ENCODE measurements around the gene MYT1. TPM values are rescaled to one million over a fixed set of nuclear protein-coding genes. Genes with fewer than 3 reads are reported as not detected.
"Not testable (repeated sequence)": the region's sequence is repeated elsewhere in the genome, so short reads cannot be mapped to it uniquely, and the experiment has no call there.

The MYT1 gene
- total RNA-seq, 1 experiment from 2014 or later = 5.8 TPM

GRCh38 chr20:64229507-64230061 is 65.3 kb downstream of the MYT1 start:
- no peak for DNase-seq (ENCODE audit: low spot score)

DNA sequence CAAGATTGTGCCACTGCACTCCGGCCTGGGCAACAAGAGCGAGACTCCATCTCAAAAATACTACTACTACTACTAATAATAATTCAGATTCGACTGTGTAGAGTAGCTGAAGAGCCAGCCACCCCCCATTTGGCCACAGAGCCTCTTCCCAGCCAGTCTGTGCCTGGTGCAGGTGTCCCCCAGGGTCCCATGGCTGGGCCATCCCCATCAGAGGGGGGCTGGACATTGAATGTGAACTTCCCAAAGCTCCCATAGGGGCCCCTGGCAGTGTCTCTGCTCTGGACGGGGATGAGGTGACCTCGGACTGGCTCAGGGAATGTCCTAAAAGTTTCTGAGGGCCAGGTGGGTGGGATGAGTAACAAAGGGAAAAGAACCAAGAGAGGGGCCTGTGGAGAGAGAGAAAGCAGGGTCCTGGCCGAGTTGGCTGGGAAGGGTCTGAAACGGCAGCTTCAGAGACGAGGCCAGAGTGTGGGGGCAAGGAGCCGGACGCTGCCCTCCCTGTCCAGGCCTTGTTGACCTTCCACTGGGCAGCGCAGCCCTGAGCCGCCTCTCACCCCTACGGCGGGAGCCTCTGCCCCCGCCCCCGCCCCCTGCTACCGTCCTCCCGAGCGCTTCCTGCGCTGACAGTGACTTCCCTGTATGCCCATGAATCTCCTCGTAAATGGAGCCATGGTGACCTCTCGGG is 66.4 kb downstream of the MYT1 start:
- no peak for DNase-seq (ENCODE audit: low spot score)

DNA sequence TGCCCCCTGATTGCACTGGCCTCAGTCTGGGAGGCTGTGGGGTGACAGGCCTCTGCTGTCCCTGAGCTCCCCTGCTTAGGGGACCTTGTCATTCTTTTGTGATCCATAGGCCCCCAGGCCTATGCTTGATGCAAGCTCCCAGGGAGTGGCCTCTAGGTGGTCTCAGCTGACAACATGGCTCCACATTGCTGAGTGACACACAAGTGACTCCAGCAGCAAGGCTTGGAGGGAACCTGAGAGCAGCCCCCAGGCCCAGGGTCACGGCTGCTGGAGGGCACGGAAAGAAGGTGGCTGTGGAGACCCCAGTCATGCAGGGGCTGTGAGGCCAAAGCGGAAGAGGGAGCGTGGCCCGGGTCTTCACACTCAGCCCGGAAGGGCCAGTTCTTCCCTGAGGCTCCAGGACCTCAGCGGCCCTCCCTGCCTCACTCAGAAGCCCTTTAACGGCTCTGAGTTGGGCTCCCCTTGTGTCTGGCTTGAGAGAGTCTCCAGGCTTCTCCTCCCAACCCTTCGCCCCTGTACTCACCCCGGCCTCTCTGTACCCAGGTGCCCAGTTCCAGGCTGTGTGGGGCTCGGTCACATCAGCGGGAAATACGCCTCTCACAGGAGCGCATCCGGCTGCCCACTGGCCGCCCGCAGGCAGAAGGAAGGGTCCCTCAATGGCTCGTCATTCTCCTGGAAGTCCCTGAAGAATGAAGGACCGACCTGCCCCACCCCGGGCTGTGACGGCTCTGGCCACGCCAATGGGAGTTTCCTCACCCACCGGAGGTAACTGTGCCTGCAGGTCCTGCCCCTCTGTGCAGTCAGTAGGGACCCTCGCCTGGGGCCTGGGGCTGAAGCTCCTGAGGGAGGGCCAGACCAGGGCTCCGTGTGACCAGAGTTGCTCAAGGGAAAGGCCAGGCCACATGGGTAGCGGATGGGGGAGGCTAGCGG is 67.6 kb downstream of the MYT1 start:
- DNase-seq (ENCODE audit: low spot score) = no peak

GRCh38 chr20:64232794-64233193 is 68.5 kb downstream of the MYT1 start:
- DNase-seq (ENCODE audit: low spot score) = peak; percentile 66

DNA sequence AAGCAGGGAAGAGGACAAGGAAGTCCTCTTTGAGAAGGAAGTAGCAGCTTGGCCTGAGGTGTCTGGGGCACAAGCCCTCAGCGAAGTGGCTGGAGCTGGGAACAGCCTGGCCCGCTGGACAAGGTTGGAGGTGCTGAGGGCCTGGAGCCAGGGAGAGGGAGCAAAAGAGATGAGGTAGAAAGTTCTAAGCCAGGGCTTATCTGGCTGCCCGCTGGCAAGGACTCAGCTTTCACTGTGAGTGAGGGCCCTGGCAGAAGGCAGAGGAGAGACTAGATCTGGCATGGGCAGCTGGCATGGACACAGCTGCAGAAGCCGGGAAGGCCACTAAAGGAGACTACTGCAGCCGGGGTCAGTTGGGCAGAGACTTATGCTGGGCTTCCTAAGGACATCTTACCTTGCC is 69.5 kb downstream of the MYT1 start:
- peak; percentile 30 for DNase-seq (ENCODE audit: low spot score)

DNA sequence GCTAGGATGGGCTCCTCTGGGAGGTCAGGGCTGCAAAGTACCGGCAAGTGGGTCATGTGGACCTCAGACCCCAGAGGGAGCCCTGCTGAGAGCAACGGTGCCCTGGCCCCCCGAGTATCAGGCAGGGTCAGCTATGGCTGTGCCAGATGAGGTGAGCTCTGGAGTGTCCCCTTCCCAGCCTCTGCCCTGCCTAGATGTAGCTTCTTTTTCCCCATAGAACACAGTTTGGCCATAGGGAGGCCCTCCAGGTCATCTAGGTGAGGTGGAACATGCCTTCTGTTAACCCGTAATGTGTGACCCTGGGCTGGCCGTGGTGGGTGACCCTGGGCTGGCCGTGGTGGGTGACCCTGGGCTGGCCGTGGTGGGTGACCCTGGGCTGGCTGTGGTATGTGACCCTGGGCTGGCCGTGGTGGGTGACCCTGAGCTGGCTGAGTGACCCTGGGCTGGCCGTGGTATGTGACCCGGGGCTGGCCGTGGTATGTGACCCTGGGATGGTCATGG is 70.1 kb downstream of the MYT1 start:
- no peak for DNase-seq (ENCODE audit: low spot score)

DNA sequence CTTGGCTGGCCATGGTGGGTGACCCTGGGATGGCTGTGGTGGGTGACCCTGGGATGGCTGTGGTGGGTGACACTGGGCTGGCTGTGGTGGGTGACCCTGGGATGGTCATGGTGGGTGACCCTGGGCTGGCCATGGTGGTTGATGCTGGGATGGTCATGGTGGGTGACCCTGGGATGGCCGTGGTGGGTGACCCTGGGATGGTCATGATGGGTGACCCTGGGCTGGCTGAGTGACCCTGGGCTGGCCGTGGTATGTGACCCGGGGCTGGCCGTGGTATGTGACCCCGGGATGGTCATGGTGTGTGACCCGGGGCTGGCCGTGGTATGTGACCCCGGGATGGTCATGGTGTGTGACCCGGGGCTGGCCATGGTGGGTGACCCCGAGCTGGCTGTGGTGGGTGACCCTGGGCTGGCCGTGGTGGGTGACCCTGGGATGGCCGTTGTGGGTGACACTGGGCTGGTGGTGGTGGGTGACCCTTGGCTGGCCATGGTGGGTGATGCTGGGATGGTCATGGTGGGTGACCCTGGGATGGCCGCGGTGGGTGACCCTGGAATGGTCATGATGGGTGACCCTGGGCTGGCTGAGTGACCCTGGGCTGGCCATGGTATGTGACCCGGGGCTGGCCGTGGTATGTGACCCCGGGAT is 70.8 kb downstream of the MYT1 start:
- DNase-seq (ENCODE audit: low spot score) = not testable (repeated sequence)

- no peak for DNase-seq (ENCODE audit: low spot score)
Observed at GRCh38 chr20:64236137-64237088, 72.2 kb downstream of the MYT1 start.

- no peak for DNase-seq (ENCODE audit: low spot score)
Observed at GRCh38 chr20:64237316-64237715, 73.1 kb downstream of the MYT1 start.

DNA sequence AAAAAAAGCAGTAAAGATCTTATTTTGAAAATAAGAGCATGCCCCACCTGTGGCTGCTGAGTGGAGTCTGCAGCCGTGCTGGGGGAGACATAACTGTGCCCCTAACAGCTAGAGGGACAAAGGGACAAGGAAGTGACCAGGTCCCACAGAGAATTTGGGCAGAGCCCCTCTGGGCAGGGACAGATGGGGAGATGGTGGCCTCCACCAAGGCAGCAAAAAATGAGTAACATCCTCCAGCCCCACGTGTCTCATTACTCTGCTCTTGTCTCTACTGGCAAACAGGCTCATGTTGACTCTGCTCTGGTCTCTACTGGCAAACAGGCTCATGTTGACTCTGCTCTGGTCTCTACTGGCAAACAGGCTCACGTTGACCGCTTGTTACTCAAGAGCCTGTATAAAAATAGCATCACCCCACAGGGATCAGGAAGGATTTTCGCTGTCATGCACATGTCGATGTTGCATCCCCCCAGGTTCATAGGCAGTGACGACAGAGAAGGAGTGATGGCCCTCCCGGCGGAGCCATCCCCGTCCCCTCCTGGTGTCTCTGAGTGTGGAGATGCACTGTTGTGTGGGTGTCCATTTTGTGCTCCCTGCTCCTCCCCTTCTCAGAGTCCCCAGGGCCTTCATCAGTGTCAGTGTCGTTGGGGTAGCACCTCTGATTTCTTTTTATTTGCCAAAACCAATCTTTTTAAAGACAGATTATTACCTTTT is 74.0 kb downstream of the MYT1 start:
- DNase-seq (ENCODE audit: low spot score) = no peak

GRCh38 chr20:64238851-64239387 is 74.7 kb downstream of the MYT1 start:
- DNase-seq (ENCODE audit: low spot score) = peak; percentile 35

DNA sequence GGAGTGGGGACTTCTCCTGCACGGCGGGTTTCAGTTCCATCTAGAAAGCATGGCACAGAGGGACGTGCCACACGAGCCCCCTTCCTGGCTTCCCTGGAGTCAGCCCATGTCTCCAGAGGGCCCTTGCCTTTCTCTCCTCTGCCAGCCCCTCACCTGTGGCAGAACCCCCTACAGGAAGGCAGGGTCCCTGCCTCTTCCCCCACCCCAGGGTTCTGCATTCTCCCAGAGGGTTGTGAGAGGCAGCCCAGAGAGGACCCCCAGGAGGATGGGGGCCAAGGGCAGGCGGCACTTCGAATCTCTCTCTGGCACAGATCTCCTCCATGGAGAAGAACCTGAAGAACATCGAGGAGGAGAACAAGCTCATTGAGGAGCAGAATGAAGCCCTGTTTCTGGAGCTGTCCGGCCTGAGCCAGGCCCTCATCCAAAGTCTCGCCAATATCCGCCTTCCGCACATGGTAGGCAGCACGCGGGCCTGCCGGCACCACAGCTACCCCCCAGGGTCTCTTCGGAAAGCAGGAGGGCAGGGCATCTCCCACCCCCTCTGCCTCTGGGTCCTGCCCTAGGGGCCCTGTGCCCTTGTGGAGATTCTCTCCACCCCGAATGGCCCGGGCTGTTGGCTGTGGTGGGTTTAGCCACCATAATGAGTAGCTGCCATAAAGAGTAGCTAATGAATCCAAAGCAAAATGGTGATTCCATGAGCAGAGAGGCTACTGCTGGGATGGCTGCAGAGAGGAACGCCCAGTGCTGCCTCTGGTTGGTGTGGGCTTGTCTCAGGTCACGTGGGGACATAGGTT is 75.4 kb downstream of the MYT1 start:
- DNase-seq (ENCODE audit: low spot score) = no peak

DNA sequence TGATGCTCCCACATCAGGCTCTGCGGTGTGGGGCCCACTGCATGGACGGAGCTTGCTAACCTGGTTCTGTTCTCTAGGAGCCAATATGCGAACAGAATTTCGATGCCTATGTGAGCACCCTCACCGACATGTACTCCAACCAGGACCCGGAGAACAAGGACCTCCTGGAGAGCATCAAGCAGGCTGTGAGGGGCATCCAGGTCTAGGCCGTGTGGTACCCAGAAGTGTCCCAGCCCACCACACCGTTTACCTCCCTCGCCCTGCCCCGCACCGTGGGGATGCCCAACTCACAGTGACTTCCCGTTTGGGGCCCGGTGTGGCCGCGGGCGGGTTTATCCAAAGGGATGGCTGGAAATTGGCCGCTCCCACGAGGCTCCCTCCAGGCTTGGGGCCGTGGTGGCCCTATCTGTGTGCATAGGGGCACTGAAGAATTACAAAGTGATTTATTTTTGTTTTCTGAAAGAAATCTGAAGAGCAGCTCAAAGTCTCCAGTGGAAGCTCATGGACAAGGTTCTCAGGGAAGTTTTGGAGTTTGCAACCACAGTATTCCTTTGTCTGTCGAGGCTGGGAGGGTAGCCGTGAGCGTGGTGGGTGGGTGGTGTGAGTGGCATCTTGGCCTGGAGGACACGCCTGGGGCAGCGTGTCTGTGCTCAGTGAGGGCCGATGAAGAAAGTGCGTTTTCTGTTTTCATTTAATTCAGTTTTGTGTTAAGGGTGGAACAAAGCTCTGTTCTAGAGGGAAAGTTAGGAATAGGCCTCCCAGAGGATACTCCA is 76.2 kb downstream of the MYT1 start:
- DNase-seq (ENCODE audit: low spot score) = no peak

DNA sequence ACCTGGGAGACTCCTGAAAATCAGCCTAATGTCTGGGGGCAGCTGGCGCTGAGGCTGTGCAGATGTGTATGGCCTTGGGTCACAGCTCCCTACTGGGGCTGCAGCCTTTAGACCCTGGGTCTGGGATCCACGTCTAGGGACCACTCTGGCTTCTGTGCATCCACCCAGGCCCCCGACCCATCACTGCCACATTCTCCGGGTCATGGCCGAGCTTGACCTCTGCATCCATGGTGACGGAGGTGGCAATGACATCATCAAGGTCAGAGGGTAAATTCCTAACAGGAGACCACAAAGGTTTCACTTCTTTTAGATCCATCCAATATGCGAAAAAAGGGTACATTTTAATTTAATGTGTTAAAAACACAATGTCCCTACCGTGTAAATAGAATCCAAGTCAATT is 76.8 kb downstream of the MYT1 start:
- no peak for DNase-seq (ENCODE audit: low spot score)

GRCh38 chr20:64242003-64242796 is 77.9 kb downstream of the MYT1 start:
- DNase-seq (ENCODE audit: low spot score) = no peak

GRCh38 chr20:64242797-64243475 is 78.7 kb downstream of the MYT1 start:
- no peak for DNase-seq (ENCODE audit: low spot score)
